COR-L47 (cell line): Measurements from ENCODE around the gene GOT1.

Experiments
- DNase-seq: peaks from one replicate; lab custom pipeline; 2025; lab: John Stamatoyannopoulos, UW

The GOT1 gene

DNA sequence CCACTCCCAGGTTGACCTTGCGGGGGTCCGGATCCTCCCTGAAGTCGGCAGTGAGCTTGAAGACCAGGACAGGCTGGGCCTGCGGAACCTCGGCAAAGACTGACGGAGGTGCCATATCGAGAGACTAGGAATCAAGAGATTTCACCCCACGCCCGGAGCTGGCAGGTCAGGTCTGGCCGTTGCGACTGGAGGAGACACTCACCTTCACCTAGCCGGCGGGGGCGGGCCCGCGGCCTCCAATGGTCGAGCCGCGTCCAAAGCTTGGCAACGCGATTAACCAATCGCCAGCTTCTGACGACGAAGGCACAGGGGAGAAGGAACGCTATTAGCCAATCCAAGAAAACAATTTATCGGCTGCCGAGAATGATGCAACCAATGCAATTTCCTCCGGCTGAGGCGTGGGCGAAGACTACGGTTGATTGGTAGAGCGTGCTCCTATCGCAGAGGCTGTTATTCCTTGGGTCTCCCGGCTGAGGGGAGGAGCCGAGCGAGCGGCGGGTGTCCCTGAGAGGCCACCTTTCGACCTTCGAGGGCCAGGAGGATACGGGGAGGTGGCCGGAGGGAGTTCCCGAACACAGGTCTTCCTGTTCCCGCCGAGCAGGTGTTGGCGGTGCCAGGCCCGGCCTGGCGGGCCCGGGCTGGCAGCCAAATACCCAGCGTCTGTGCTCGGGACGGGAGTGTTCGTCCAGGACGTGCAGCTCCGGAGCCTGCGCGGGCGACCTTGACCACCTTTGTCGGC is at the start of gene GOT1:
Gene GOT1 (minus strand): TSS at position 174 of the 739 bp plus-strand sequence. CDS start 59 bp downstream, at position 115.
- DNase-seq: peak; percentile 88

DNA sequence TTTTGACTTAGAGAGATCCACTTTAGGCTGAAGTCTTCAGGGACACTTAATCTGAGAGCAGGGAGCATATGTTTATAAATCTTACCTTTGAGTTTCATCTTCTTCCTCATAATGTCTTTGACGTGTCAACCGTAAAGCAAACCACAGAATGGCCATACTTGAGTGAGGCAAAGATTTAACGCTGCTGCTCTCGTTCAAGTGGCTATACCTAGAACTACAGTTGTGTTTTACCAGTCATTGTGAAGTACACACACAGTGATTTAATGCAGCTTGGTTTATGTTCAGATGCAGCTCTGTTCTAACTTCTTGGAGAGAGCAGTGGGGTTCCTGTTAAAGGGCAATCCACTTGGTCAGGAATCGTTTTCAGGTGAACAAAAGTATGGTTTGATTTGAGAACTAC is 39.9 kb upstream of the GOT1 start:
- DNase-seq: no peak

DNA sequence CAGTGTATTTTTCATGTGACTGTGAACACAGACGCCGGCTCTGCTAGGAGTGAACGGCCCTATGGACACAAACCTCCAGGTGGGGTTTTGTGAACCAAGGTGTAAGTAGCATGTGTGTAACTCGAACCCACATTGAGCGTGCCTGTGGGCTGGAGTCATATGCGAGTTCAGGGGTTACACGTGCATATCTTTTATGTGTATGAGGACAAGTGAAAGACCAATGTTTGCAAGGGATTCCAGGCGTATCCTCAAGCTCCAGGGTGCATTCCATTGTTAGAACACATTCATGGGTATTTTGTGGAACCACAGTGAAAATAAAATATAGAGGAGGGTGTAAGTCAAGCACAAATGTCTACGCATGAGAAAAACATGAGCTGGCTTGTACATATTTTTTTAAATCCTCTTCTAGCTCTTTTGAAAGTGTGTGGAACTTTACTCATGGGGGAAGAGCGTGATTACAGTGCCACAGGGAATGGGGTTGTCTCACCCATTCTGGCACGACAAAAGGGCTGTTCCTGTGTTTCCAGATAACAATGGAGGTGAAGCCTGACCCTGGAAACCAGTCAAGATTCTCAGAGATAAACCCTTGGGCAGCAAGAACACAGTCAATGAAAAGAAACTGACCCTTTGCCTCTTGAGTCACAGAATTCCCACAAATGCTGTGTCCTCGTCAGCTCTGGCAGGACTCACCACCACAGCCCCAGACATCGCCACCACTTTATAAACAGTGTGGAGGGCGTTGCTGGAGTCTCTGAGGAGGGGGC is 37.0 kb upstream of the GOT1 start:
- DNase-seq: no peak

DNA sequence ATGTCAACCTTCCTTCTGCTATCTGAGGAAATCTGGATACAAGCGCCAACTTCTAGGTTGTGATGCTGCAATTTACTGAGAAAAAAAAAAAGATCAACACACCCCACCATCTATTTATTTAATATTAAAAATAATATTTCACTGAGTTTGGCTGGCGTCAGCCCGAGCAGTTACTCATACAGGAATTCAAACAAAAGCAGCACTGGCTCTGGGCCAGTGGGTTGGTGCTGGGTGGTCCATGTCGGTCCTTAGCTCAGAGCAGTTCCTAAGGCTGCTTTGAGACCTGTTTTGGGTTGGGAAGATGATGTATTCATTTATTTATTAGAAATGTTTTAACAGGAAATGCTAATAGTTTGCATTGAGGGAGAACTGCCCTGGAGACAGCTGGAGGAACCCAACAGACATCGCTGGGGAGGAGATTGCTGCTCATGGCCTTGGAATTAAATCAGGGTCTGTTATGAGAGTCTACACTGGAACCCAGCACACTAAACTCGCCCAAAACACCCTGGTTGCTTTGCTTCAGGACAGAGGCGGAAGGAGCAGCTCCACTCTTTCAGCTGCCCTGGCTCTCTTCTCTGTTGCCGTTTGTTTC is 36.3 kb upstream of the GOT1 start:
- no peak for DNase-seq

DNA sequence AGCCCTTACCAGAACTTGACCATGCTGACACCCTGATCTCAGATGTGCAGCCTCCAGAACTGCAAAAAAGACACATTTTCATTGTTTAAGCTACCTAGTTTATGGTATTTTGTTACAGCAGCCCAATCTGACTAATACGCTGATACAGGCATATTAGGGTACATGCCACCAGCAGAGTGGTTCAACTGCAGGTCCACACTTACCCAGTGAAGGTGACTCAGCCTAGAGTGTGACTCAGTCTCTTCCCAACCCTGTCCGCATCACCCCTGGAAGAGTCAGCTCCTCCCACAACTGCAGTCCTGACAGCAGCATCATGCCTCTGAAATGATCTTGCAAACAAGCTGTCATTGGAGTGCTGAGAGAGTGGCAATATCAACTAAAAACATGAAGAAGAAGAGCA is 30.8 kb upstream of the GOT1 start:
- DNase-seq: no peak

DNA sequence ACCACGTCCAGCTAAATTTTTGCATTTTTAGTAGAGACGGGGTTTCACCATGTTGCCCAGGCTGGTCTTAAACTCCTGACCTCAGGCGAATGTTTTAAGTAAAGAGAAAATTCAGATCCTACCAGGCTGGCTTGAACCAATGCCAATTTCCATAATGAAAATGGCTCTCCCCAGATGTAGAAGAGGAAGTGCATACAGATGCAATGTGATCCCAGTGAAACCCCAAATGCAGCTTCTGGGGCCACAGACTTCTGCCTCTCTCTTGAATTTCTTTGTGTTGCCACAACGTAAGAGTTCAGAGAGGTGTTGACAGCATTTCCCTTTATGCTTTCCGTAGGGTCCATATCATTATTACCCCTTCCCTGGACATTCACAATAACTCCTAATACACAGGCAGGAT is 29.6 kb upstream of the GOT1 start:
- no peak for DNase-seq

DNA sequence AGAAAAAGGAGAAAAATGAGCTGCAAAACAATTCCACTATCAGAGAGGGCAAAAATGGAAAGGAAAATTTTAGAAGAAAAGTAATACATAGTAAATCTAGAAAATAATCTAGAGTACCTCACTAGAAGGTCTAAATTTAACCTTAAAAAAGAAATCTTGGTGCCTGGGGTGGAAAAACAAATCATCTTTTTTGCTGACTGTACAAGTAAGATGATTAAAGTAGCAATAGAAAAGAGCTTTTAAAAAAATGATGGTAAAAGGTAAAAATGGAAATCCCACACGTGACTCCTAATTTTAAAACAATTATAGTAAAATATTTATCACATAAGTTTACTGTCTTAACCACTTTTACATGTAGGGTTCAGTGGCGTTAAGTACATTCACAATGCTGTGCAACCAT is 28.8 kb upstream of the GOT1 start:
- DNase-seq: no peak

DNA sequence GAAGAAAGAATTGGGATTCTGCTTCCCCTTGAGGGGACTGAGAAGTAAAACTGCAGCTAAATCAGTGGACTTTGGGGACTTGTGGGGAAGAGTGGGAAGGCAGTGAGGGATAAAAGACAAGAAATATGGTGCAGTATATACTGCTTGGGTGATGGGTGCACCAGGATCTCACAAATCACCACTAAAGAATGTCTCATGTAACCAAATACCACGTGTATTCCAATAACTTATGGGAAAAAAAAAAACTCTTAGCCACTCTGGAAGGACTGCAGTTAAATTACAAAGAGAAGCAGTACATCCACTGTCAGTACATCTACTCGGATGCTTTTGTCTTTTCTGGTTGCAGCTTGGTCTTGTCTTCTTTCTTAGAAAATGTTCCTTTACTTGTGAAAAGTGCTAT is 27.4 kb upstream of the GOT1 start:
- DNase-seq: no peak

DNA sequence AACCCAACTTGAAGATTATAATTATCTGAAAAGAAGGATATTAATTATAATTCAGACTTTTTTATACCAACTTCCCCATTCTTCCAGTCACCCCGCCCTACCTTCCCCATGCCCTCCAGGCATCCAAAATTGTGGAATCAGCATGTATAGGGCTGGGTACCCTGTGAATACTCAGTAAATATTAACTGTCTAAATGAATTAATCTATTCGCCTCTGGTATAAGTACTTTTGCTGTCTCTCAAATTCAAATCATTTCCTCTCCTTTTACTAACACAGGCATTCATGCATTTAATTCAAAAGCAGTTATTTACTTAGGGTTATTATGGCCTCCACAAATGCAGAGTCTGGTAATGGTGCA is 26.5 kb upstream of the GOT1 start:
- no peak for DNase-seq

DNA sequence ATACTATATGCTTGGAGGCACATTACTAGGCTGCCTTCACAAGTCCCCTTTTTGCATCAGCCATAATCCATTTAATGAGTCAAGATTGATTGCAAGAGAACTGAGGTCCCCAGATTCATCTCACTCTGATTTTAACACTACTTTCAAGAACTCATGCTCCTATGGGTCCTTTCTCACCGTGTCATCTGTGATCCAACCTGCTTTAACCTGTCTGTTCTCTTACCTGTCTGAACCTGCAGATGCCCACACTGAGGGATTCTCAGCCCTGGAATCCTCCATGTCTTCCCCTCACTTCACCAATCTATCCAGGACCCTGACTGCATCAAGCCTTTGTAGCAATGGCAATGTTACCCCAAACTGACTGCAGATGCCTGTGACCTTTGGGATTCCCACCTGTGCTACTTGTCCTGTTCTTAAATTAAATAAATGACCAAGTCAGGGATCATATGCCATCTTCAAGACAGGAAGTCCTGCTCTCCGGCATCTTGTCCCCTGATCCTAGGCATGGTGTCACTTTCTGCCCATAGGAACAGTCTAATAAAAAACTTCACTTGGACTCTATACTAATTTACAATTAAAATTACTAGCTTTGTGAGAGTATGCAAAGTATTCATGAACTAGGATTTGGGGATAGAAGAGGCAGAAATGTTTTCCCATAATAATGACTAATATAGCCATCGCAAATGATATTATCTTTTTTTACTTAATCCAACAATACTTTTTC is 25.9 kb upstream of the GOT1 start:
- no peak for DNase-seq

DNA sequence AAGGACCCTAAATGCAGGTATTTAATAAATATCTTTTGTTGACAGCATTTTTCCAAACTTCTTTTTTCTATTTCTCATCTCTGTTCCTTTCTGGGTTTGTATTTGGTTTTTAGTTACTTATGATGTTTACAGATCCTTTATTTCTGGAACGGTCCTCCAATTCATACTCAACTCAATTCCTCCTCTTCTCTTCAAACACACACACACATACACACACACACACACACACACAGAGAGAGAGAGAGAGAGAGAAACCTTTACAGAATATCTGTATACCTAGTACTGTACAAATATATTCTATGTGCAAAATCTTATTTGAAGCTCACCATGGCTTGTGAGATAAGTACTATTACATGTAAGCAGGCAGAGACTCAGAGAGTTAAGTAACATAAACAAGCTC is 21.6 kb upstream of the GOT1 start:
- no peak for DNase-seq

DNA sequence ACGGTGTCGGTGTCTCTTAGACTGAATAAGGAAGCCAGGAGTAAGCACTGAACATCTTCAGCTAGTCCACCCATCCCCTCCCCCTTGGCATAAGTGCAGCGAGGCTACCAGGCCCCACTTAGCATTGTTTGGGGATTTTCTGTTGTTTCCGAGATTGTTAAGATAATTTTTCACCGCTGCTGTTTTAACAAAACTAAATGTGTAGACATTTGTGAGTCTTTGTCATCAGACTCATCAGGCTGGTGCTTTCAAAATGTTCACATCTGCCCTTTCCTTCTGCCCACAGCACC is 21.0 kb upstream of the GOT1 start:
- DNase-seq: no peak

DNA sequence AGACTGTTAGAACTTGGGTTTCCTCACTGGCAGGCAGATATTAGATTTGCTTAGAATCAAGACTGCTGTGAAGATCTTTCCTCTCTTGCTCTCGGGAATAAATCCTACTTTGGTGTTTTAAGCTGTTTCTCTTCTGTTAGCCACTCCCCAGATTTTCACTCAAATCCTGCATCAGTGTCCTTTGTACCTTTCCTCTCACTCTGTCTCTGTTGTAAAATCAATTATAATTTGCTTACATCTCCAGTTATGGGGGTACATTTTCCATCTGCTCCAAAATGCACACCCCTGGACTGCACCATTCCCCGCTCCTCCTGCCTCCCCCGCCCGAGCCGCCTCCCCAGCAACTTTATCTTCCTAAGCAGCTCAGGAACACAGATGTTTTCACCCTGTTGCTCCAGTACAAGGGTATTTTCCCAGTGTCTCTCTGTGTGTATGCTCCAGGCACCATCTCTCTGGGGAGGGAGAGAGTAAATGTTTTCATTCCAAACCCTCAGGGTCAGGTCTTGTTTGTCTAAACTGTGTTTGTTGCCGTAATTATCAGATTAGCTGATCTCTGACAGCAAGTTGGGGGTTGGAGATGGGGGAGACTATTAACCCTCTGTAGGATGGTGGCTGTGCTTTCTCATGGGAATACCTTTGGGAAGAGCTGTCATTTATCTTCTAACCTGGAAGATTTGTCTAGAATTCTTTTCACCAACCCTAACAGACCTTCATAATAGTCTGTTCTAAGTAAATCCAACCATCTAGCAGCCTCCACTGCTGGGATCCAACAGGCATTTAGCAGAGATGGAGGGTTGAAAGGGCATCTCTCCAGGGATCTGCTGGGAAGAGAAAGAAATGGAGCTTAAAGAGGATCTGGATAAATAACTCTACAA is 20.4 kb upstream of the GOT1 start:
- no peak for DNase-seq

DNA sequence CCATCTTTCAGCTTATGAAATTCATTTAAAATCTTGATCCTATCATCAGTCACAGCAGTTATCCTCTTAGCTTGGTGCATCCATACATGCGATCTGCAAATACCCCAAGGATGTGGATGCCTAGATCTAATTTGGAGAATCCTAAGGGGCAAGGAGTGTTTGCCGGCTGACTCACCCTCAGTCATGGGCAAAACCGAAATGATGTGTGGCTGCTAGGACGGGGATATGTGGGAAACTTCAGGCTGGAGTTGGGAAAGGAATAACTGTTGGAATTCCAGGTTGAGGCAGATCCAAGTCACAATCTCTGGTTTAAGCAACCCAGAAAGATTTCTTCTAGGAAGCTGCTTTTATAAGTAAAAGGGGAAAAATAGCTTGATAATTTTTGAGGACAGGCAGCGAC is 19.7 kb upstream of the GOT1 start:
- no peak for DNase-seq

DNA sequence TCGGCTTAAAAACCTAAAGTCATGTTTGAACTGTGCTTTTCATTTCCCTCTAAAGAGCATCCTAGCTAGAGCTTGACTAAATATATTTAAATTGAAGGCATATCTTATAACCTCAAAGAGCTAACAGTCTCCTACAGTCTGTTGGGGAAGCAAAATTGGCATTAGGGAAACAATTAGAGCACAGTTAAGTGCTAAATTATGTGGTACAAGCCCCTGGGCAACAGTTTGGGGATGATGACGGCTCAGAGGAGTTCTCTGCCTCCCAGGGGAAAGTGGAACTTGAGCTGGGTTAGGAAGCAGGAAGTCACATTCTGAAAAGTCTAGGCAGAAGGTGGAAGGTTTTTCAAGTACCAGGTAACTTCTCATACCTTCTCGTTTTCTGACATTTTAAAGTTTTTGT is 18.6 kb upstream of the GOT1 start:
- DNase-seq: no peak

DNA sequence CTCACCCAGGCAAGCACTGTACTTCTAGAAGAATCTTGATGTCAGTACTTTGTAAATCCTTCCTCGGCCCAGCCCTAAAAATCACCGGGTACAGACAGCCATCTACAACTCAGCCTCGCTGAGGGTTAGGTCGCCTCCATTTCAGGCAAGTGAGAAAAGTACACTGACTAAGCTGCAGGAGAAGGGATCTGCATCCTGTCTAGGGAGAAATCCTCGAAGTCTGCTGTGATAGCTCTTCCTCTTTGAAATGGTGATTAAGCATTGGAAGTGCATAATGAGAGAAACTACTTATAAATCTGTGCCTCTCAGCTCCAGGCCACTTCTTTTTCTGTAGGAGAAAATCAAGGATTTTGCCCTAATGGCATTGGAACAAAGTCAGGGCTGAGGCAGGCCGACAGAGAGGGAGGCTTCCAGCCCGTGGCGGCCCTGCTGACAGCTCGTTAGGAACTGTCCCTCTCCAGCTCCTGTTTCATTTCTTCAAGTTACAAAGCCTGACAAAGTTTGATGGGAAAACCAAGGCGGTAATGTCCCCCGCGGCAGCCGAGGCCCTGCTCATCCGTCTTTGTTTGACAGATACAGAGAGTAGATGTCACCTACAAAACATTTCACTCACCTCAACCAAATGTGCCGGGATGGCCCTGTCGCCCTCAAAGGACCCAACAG is 14.1 kb upstream of the GOT1 start:
- DNase-seq: no peak

DNA sequence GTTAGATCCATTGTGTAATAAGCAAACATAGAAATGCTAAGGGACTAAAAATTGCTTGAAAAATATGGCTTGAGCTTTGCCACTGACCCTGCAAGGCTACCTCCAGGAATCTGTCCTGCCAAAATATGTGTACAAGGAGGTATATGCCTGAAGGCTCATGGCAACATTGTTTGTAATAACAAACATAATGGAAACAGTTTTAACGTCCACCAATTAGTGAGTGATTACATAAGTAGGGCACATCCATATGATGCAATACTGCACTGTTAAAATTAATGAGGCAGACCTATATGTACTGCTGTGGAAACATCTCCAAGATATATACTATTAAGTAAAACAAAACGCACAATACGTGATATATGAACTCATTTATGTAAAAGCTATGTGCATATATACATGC is 13.1 kb upstream of the GOT1 start:
- no peak for DNase-seq

DNA sequence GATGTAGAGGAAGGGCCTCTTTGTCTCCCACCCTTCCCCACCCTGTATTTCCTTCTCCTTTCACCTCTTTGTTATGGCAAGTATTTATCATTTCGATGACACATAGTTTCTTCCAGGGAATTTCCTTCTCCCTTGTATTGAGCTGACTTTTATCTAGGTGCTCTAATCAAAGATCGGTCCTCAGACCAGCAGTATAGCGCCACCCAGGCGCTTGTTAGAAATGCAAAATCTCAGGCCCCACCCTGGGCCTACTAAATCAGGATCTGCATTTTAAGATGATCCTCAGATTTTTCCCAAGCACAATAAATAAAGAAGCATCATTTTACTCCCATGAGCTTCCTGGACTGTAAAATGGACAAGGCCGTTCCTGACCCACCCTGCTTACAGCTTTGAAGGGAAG is 12.0 kb upstream of the GOT1 start:
- DNase-seq: no peak

DNA sequence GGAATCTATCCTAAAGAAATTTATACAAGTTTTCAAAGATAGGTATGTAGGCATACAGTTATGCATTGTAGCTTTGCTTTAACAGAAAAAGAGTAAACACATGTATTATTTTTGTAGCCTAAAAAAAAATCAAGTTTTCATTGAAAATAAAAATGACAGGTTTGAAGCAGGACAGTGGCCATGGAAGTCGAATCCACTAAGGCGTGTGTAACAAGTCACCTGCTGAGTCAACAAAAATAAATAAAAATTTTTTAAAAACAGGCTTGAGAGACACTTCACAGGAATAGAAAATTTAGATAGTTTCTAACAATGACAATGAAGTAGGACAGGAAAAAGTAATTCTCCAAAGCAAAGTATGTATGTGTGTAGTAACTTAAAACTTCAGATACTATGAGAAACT is 8.5 kb upstream of the GOT1 start:
- no peak for DNase-seq

DNA sequence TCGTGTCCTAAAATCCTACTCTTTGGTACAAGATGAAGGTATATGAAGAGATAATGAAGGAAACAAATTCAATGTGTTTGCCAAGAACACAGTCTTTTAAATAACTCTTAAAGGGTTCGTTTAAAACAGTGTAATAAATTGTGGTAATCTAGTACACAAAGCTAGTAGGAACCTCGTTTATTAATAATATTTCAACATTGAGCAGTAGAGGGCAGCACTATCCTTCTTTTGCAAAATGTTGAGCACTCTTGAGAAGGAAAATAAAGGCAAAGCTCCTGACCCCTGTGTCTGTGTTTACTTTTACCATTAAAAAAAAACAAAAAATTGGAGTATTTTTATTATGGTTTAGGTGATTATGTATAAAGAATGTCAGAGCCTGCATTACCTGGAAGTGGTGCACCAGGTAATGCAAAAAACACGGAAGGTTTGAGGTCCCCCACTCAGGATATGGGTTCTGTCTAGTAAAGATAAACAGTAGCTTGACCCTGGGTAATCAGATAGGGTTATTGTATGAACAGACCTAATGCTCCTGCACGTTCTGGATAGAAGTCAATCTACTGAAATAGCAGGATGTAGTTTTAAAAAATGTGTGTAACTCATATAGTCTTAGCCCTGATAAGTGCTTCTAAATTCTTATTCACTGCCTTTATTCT is 5.7 kb upstream of the GOT1 start:
- DNase-seq: peak; percentile 34
